Embryonic facial prominence (tissue), 1 donor: Measurements from ENCODE around the gene TMEM86B.
A peak's percentile ranks its signal among the peaks of the same experiment; 100 is the strongest.

Source experiments
- DNase-seq: peaks from one replicate; pipeline ENCODE4 v3.0.0-alpha.2; 2016; ENCODE audit errors: extremely low spot score

Gene TMEM86B, protein sequence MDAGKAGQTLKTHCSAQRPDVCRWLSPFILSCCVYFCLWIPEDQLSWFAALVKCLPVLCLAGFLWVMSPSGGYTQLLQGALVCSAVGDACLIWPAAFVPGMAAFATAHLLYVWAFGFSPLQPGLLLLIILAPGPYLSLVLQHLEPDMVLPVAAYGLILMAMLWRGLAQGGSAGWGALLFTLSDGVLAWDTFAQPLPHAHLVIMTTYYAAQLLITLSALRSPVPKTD

DNA sequence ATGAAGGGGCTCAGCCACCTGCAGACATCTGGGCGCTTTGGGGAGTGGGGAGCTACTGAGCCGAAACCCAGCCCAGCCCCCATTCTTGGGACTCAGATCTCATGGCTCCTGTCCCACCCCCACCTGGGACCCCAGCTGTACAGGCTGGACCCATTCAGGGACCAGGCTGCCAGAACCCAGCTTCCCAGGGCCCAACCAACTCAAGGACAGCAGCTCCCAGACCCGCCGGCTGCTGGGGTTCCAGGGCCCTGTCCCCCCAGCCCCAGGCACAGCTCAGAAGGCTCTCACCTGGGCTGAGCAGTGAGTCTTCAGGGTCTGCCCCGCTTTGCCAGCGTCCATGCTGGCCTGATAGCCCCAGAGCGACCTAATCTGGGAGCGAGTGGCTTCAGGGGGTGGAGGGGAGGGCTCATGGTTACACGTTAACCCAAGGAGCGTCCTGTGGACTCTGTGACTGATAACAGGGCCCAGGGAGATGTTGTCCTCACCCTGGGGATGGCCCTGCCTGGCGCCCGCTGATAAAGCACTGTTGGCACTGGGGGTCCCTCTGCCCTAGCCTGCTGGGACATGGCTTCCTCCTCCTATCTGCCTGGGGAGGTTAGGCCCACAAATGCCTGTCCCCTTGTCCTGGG is at the start of gene TMEM86B:
Gene TMEM86B (minus strand): TSS at position 361 of the 629 bp plus-strand sequence. CDS start 22 bp downstream, at position 339.
- DNase-seq: no peak

DNA sequence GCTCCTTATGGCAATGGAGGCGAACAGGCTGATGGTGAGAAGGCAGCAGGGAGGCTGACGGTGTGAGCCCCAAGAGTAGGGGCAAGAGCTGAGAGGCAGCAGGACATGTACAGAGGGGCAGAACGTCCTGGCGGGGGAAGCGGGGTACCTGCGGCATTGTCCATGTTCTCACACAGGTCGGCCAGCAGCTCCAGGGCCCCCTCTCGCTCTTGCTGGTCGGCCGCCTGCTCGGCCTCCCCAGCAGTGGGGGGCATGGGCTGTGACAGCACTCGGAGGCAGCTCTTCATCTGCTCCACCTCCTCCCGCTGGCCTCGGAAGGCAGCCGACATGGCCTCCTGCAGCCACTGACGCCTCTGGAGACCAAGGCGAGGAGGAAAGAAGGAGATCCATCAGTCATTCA is 48.9 kb upstream of the TMEM86B start:
- DNase-seq: no peak

DNA sequence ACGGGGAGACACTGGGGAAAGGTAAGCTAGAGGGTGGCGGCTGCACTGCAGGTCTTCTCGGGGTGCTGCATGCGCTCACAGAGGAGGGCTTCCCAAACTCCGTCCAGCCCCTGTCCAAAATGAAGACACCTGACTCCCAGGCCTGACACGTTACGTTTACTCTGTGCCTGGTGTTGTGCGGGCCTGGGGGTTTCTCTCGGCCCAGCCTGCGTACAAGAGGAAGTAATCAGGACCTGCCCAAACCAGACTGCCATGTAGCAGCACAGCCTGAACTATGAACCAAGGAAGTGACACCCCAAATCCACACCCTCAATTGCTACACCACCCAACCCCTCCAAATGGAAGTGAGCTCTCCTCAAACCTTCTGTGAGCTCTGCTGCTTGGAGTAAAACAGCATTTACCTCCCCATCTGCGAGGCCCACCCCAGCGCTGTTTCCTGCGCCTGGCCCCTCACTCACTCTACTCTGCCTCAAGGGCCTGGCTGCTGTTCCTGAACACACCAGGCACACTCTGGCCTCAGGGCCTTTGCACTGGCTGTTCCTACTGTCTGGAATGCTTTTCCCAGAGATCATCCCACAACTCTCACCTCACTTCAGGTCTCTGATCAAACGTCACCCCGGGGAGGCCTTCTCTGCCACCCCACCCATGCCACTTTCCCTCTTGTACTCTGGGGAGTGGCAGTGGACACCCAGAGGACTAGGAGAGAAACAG is 48.3 kb upstream of the TMEM86B start:
- no peak for DNase-seq

DNA sequence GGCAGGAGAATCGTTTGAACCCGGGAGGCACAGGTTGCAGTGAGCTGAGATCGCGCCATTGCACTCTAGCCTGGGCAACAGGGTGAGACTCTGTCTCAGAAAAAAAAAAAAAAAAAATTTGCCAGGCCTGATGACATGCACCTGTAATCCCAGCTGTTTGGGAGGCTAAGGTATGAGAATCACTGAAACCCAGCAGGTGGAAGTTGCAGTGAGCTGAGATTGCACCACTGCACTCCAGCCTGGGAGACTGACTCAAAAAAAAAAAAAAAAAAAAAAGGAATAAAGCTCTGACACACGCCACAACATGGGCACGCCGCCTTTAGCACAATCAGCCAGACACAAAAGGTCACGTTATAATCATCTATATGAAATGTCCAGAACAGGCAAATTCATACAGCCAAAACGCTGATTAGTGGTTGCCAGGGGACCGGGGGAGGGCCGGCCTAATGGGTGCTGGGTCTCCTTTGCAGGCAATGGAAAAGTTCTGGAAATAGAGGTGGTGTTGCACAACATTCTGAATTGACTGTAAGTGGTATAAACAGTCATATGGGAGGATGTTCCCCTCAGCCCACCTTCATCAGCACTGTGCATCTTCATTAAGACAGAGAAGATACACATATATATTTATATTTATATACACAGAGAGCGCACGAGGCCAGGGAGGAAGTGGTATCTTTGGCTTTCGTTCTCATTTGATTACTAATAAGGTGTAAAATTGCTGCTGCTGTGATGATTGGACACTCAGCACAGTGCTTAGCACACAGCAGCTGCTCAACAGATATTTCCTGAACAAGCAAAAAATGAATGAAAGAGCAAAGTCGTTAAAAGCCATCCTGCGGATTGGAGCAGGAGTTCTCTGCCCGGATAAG is 47.5 kb upstream of the TMEM86B start:
- DNase-seq: no peak

DNA sequence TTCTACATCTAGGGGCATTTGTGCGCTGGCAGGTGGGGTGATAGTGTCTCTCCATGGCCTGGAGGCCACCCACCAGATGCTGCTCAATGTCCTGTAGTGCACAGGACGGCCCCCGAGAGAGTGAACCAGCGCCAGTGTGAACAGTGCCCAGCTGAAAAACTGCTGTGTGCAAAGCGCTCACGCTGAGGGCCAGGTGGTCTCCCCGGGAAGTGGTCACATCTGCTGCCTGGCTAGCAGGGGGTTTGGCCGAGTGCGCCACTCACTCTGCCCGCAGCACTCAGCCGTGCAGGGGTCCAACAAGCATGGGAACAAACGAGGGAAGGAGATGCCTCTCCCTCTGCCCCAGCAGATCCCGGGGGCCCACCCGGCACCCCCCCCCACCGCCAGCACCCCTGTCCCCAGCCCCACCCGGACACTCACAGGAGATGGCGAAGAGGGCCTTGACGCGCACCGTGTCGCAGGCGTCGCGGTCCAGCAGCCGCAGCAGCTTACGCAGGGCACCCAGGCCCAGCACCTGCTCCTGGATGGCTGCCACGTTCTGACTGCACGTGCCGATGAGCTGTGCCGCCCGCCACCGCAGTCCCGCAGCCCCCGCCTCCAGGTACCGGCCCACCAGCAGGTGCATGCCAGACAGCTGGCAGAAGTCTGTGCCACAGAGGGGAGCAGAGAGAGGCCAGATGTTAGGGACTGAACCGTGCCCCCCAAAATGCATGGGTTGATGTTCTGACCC is 45.6 kb upstream of the TMEM86B start:
- no peak for DNase-seq

DNA sequence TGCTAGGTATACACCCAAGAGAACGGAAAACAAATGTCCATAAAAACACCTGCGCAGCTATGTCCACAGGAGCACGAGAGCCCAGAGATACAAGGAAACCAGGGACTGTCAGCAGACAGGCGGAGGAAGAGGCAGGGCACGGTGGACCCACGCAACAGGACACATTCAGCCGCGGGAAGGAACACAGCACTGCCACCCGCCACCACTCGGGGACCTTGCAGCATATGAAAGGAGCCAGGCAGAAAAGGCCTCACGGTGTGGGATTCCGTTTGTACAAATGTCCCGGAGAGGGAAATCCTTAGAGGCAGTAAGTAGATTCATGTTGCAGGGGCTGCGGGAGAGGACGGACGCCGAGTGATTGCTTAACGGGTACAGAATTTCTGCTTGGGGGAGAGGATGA is 43.6 kb upstream of the TMEM86B start:
- no peak for DNase-seq

DNA sequence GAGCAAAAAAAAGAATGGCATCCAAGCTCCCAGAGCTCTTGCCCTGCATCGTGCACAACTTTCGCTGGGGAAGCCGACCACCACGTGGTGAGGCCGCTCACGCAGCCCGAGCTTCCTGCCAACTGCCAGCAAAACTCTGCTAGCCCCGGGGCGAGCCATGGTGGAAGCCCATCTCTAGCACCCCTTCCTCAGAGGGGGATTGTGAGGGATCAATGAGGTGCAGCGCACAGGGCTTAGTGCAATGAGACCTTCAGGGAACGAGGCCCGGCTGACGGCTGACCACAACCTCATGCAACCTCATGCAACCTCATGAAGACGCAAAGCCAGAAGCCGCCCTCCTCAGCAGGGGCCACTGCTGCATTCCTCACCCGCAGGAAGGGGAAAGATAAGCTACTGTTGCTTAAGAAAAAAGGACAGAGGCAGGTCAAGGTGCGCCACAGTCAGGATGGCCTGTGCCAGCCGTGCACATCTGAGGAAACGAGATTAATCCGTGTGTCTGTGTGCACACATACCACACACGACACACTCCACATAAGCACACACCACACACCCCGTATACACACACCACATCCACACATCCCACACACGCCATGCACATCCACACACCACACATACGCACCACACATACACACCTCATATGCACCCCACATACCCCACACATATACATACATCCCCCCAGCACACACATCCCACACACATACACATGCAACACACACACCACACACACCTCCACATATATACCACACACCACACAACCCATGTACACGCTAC is 41.8 kb upstream of the TMEM86B start:
- no peak for DNase-seq

DNA sequence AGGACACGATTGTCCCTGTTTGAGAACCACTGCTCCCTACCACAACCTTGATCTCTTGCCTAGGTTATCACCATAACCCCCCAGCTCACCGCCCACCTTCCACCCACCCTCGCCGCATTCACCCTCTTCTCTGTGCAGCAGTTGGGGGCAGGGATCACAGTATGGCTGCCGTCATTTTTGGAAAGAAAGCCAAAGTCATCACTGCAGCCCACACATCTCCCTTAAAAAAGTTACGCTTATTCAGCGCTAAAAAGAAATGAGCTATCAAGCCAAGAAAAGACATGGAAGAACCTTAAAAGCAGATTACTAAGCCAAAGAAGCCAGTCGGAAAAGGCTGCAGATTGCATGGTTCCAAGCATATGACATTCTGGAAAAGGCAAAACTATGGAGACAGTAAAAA is 40.7 kb upstream of the TMEM86B start:
- no peak for DNase-seq

DNA sequence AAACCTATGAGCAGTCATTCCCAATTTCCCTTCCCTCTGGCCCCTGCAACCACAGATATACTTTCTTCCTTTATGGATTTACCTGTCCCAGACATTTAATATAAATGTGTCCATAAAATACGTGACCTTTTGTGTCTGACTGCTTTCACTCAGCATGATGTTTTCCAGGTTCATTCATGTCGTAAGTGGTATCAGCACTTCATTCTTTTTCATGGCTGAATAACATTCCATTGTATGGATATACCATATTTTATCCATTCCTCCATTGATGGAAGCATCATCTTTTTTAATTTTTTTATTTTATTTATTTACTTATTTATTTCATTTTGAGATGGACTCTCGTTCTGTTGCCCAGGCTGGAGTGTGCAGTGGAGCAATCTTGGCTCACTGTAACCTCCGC is 38.3 kb upstream of the TMEM86B start:
- DNase-seq: no peak

DNA sequence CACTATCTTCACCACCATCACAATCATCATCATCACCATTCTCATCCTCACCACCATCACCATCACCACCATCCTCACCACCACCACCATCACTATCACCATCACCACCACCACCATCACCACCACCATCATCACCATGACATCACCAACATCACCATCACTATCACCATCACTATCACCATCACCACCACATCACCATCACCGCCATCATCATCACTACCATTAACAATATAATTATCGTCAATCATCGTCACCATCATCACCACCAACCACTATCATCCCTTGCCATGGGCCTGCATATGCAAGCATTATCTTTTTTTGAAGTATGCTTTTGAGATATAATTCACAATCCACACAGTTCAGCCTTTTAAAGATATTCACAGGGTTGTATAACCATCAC is 37.8 kb upstream of the TMEM86B start:
- DNase-seq: no peak

DNA sequence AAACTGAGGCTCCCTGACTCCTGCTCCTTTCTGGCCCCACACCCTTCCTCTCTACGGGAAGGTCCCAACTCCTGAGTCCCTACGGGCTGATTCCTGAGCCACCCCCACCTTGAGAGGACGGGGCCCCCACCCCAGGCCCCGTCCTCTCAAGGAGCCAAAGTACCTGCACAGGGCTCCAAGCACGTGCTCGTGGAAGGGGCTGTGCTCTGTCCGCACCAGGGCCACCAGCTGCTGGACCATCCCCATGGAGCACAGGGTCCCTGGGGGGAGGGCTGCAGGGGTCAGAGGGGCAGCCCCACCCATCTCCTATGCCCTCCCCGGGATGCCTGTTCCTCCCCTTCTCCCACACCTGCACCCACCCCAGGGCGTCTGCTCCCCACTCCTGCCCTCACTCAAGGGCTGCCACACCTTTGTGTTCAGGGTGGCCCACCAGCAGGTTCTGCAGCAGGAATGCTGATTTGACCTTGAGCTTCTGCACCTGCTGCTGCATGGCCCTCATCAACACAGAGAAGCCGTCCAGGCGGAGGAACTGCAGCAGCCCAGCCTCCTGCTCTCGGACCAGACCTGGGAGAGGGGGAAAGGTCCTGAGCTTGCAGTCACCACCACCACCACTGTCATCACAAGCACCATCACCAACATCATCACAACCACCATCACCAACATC is 37.3 kb upstream of the TMEM86B start:
- no peak for DNase-seq

DNA sequence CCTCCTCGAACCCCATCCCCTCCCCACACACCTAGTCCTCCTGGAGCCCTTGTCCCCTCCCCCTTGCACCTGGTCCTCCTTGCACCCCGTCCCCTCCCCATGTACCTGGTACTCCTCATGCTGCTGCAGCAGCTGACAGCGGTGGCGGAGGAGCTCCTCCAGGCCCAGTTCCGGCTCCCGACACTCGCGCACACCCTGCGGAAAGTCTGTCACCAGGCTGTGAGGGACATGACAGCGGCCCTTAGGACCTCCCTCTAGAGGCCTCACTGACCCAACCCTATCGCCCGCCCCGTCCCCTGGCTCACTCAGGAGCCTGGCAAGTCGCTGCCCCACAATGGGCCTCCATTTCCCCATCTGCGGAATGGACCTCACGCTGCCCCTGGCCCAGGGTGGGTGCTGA is 36.6 kb upstream of the TMEM86B start:
- no peak for DNase-seq

DNA sequence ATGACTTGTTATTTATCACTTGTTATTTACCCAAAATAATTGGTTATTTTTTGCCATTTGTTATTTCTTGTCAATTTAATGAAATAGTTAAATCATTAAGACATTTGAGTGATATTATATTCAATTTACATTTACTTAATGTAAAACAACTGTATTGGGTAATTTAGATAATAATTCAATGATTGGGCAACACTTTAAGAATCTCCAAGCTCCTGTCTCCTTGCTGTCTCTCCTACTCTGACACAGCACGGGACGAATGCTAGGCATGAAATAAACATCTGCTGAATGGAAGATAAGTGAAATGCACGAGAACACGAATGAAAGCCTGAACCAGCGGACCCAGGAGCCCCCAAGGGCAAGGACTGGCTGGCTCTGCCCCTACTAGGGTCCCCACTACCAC is 36.0 kb upstream of the TMEM86B start:
- no peak for DNase-seq

DNA sequence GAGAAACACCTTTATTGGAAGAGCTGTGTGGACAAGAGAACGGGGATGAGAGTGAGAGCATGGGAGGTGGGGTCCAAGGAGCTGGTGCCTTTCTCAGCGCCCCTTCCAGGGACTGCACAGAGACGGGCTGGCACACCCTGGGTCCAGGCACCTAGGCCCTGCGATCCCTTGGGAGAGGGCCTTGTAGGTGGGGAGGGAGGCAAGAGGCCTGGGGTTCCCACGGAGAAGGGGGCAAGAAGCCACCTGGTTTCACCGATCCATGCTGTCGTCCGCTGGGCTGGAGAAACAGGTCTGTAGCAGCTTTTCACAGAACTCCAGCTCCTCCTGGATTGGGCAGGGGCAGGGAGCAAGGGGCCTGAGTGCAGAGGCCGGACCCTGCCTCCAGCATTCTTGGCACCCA is 33.8 kb upstream of the TMEM86B start:
- DNase-seq: no peak

DNA sequence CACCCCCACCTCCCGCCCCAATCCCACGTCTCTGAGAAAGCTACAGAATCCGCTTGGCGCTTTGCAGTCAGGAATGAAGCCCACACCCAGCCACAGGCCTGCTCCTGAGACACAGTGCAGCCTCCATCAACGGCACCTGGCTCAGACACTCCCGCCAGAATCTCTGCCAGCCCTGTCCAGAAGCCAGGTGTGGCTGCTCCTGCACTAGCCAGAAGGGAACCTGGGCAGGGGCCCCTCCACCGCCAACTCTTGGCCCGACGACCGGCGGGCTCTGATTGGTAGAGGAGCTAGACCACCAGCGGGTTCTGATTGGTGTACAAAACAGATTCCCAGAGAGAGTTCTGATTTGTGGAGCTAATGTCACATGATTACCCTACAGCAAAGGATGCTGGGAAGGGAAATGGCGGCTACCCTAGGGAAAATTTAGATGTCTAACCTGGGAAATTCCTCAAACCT is 33.1 kb upstream of the TMEM86B start:
- DNase-seq: no peak

DNA sequence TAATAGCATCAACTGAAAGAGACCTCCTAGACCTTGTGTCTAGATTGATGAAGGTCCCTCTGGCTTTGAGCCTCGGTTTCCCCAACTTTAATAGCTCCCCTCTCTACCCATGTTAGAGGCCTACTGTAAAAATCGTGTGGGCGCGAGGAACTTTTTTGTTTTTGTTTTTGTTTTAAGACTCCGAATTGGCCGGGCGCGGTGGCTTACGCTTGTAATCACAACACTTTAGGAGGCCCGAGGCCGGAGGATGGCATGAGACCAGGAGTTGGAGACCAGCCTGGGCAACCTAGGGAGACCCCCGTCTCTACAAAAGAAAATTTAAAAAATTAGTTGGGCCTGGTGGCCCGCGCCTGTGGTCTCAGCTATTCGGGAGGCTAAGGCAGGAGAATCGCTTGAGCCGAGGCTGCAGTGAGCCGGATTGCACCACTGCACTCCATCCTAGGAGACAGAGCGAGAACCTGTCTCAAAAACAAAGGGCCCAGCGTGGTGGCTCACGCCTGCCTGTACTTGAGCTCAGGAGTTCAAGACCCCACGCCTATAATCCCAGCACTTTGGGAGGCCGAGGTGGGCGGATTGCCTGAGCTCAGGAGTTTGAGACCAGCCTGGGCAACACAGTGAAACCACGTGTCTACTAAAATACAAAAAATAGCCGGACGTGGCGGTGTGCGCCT is 31.1 kb upstream of the TMEM86B start:
- no peak for DNase-seq

DNA sequence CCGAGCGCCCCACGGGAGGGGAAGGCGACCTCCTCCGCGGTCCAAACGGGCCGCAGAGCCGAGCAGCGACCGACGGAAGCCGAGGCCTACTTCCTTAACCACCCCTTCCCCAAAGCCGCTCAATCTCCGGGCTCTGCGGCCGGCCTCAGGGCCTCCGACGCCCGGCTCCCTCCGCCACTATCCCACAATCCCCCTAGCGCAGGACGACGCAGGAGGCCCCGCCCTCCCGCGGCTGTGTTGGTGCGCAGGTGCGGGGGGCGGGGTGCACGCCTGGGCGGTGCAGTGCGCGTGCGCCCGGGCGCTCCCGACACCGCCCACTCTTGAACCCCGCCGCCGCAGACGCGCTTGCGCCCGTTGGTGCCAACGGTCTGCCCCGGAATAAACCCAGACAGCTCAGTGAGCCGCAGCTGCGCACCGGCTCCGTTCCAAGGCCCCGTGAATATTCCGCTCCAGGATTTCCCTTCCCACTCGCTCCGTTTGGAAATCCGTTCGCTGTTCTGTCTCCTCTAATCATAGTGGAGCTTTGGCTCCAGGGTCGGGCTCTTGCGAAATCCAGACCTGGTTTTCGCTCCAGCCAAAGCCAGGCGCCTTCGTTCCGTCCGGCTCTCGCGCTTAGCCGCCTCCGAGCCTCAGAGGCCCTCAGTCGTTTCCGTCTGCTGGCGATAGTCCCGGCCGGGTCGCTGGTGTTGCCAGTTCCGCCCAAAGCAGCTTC is 30.4 kb upstream of the TMEM86B start, which contains the start of gene PPP6R1:
Gene PPP6R1 (minus strand): TSS at position 190 of the 712 bp plus-strand sequence. CDS start 11,914 bp downstream, outside the sequence.
- peak; percentile 99 for DNase-seq

DNA sequence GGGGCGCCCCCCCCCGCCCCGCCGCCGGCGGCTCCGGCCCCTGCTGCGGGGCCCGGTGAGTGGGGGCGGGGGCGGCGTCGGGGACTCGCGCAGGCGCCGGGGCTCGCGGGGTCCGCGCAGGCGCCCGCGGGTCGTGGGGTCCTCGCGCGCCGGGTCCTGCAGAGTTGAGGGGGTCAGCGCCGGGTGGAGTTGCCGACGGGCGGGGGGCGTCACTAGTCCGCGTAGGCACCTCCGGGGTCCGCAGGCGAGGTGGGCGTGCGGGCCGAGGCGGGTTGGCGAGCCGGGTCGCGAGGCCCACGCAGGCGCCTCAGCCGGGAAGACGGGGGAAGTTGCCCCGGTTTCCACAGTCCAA is 29.9 kb upstream of the TMEM86B start:
- no peak for DNase-seq
